ENCODE data around the gene CHCHD3.

The CHCHD3 gene

GRCh38 chr7:133077394-133077793 is 4.5 kb downstream of the CHCHD3 start:
- no peak for DNase-seq

- DNase-seq: no peak
These were observed 5.7 kb downstream of the CHCHD3 start for GRCh38 chr7:133076142-133076541.

- no peak for DNase-seq
These were observed 10.4 kb downstream of the CHCHD3 start for GRCh38 chr7:133071506-133071905.

- DNase-seq: no peak
These were observed 11.3 kb downstream of the CHCHD3 start for GRCh38 chr7:133070562-133070961.

GRCh38 chr7:133065301-133065700 is 16.6 kb downstream of the CHCHD3 start:
- no peak for DNase-seq

GRCh38 chr7:133064082-133064820 is 17.6 kb downstream of the CHCHD3 start:
- DNase-seq: no peak

- DNase-seq: no peak
These were observed 20.1 kb downstream of the CHCHD3 start for GRCh38 chr7:133061792-133062191.

- no peak for DNase-seq
These were observed 20.5 kb downstream of the CHCHD3 start for GRCh38 chr7:133061357-133061756.

- no peak for DNase-seq
These were observed 21.9 kb downstream of the CHCHD3 start for GRCh38 chr7:133060004-133060403.

- no peak for DNase-seq
These were observed 22.6 kb downstream of the CHCHD3 start for GRCh38 chr7:133059263-133059662.

- no peak for DNase-seq
These were observed 25.3 kb downstream of the CHCHD3 start for GRCh38 chr7:133056370-133057238.

GRCh38 chr7:133054162-133054840 is 27.6 kb downstream of the CHCHD3 start:
- DNase-seq: no peak

- no peak for DNase-seq
These were observed 28.5 kb downstream of the CHCHD3 start for GRCh38 chr7:133053321-133053891.

GRCh38 chr7:133052826-133053225 is 29.1 kb downstream of the CHCHD3 start:
- DNase-seq: no peak

- no peak for DNase-seq
These were observed 29.5 kb downstream of the CHCHD3 start for GRCh38 chr7:133052401-133052756.

- no peak for DNase-seq
These were observed 30.0 kb downstream of the CHCHD3 start for GRCh38 chr7:133051719-133052400.

GRCh38 chr7:133051066-133051465 is 30.8 kb downstream of the CHCHD3 start:
- no peak for DNase-seq

- no peak for DNase-seq
These were observed 31.5 kb downstream of the CHCHD3 start for GRCh38 chr7:133050200-133050995.

- no peak for DNase-seq
These were observed 33.3 kb downstream of the CHCHD3 start for GRCh38 chr7:133048589-133048988.

GRCh38 chr7:133047321-133047720 is 34.6 kb downstream of the CHCHD3 start:
- DNase-seq: no peak

GRCh38 chr7:133044722-133045473 is 37.0 kb downstream of the CHCHD3 start:
- no peak for DNase-seq
